T-helper 2 cell treated with Interferon-gamma antibody and Interleukin-4, amounts not matched to agents 5 μg/mL and 100 μg/mL, for 36 hours (primary cell): ENCODE results near the gene KCNK1.

ENCODE experiments used
- DNase-seq: peaks from one replicate; pipeline ENCODE4 v3.0.0; 2021; ENCODE audit warnings: low spot score
- H3K27ac Mint-ChIP-seq: one replicate; pipeline ENCODE4 v1.8.0; 2021; ENCODE audit warnings: mild to moderate bottlenecking, mixed read lengths
- H3K27me3 Mint-ChIP-seq: one replicate; pipeline ENCODE4 v1.8.0; 2021; ENCODE audit warnings: low read depth, mixed read lengths
- H3K36me3 Mint-ChIP-seq: one replicate; pipeline ENCODE4 v1.8.0; 2021; ENCODE audit warnings: low read depth, mixed read lengths
- H3K4me1 Mint-ChIP-seq: one replicate; pipeline ENCODE4 v1.8.0; 2021; ENCODE audit warnings: low read depth, mixed read lengths
- H3K4me3 Mint-ChIP-seq: one replicate; pipeline ENCODE4 v1.8.0; 2022; ENCODE audit warnings: mild to moderate bottlenecking, moderate library complexity, mixed read lengths
- H3K9me3 Mint-ChIP-seq: one replicate; pipeline ENCODE4 v1.8.0; 2021; ENCODE audit warnings: mixed read lengths

Gene KCNK1

DNA sequence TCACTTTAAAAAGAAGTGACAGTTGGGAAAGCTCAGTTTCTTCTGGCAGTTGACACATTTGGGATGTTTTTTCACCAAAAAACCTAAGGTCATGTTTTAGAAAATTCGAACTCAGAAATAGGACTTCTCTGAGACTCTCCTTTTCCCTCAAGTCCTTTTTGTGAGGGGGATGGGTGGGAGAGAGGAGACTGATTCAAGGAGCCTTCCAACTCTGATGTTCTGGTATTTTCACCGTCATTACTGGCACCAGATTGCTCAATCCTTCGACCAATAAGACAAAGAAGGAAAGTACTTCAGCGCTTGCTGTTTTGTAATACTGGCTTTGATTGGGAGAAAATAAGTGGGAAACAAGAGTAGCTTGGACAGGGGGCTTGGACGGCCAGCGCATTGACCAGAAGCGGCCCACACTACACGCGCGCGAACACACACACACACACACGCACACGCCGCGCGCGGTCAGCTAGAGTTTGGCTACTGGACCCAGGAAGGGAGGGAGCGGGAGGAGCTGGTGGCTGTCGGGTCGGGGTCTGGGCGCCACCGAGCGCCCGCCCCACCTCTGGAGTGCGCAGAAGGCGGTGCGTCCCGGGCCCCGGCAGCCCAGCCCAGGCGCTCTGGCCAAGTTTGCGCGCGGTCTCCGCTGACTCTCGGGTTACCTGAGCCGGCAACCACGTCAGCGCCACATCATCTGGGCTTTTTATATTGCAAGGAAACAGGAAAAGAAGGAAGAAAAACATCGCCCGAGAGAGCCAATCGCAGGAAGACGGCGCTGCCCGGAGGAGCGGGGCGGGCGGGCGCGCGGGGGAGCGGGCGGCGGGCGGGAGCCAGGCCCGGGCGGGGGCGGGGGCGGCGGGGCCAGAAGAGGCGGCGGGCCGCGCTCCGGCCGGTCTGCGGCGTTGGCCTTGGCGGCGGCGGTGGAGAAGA, at the start of gene KCNK1:
KCNK1 (plus strand) TSS at position 855 of the 921 bp plus-strand sequence; CDS start at position 921, 66 bp downstream.
- Mint-ChIP-seq H3K36me3 (peaks cover 12% of the 10 kb centered on the region), H3K4me3 (peak within 1 kb of the TSS; percentile 86), H3K9me3 (no peaks in the 10 kb centered on the region)

DNA sequence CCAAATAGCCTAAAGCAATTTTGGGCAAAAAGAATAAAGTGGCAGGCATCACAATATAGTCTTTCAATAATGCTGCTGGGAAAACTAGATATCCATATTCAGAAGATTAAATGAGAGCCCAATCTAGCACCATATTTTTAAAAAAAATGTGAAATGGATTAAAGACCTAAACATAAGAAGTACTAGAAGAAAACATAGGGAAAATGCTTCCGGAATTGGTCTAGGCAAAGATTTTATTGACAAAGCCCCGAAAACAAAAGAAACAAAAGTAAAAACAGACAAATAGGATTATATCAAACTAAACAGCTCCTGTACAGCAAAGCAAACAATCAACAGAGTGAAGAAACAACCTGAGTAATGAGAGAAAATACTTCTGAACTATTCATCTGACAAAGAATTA, 48.6 kb upstream of the KCNK1 start:
- Mint-ChIP-seq H3K36me3 (no peaks in the 10 kb centered on the region), H3K4me3 (no peak overlapping the region), H3K27me3 (peaks cover 21% of the 10 kb centered on the region), H3K9me3 (peaks cover 29% of the 10 kb centered on the region), H3K27ac (no peak overlapping the region), H3K4me1 (no peaks in the 10 kb centered on the region)
- DNase-seq, result no peak

More for the DNA sequence above, at the start of gene KCNK1:
- no peak for DNase-seq
- peaks cover 66% of the 10 kb centered on the region for H3K27me3 Mint-ChIP-seq
- peak within 1 kb of the TSS; percentile 84 for H3K27ac Mint-ChIP-seq
- H3K4me1 Mint-ChIP-seq, result peaks cover 22% of the 10 kb centered on the region

DNA sequence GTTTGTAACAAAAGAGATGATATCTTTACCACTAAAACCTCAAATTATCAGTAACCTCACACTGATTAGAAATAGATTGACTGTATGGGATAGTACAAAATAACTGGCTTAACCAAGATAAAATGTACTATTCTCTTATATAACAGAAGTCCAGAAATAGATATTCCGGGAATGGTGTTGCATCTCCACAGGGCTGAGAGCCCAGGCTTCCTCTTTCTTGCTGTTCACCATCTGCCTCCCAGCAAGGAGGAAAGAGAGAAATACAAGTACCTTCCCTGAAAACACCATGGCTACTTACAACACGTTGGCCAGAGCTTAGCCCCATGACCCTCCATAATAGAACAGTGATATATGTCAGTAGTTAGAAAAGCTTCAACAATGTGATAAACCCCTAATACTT, 47.0 kb upstream of the KCNK1 start:
- Mint-ChIP-seq H3K4me1 (no peaks in the 10 kb centered on the region), H3K4me3 (no peak overlapping the region), H3K27ac (no peak overlapping the region), H3K36me3 (no peaks in the 10 kb centered on the region), H3K9me3 (peaks cover 20% of the 10 kb centered on the region), H3K27me3 (peaks cover 21% of the 10 kb centered on the region)
- no peak for DNase-seq

DNA sequence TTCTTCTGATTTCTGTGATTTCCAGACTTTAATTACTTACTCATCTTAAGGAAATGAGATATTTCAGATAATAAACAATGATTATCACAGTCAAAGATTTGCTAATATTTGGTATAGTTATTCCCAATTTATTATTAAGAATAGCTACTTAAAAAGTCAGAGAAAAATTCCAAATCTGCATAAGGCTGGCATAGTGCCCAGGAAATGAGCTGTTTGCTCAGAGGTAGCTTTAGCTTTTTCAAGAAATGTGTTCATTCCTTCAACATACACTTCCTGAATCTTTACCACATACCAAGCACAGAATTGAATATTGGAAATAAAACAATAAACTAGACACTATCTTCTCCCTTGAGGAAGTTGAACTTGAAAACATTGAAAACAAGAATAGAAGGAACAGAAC, 44.3 kb upstream of the KCNK1 start:
- Mint-ChIP-seq H3K9me3 (peaks cover 6% of the 10 kb centered on the region), H3K4me3 (no peak overlapping the region), H3K4me1 (no peaks in the 10 kb centered on the region), H3K27ac (no peak overlapping the region), H3K27me3 (peaks cover 22% of the 10 kb centered on the region), H3K36me3 (no peaks in the 10 kb centered on the region)
- no peak for DNase-seq

DNA sequence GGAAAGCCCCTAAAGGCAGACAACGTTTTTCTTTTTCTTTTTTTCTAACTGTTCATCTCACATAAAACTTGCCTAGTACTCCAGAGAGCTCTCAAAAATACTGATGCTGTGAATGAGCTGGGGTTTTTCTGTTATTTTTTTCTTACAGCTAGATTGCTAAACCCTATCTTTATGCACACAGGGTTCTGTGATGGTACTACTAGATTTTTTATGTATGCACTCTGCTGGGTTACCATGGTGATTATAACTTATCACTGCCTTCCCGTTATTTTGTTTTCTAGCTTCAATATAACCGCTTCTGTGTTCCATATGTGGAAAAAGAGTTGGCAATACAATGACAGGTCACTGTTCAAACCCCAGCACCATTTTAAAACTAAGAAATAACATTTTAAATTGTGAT, 43.7 kb upstream of the KCNK1 start:
- Mint-ChIP-seq H3K4me3 (no peak overlapping the region), H3K9me3 (peaks cover 3% of the 10 kb centered on the region), H3K4me1 (no peaks in the 10 kb centered on the region), H3K27me3 (peaks cover 21% of the 10 kb centered on the region), H3K36me3 (no peaks in the 10 kb centered on the region), H3K27ac (no peak overlapping the region)
- no peak for DNase-seq

DNA sequence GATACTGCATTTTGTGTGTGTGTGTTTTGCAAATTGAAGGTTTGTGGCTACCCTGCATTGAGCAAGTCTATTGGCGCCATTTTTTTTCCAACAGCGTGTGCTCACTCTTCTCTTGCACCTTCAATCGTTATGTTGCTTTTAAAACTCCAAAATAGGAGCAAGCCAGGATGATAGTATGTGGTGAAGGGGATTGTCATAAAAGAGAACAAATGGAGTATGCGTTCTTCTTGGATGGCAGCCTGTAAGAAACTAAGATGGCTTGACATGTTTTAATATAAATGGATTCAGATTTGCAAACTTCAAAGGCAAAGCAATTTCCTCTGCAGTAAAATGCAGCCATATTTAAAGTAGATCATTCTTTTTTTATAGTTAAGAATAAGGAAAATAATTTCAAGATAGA, 43.2 kb upstream of the KCNK1 start:
- no peak for DNase-seq
- no peaks in the 10 kb centered on the region for H3K4me1 Mint-ChIP-seq
- H3K9me3 Mint-ChIP-seq, result no peaks in the 10 kb centered on the region
- H3K36me3 Mint-ChIP-seq, result no peaks in the 10 kb centered on the region
- no peak overlapping the region for H3K4me3 Mint-ChIP-seq
- peaks cover 21% of the 10 kb centered on the region for H3K27me3 Mint-ChIP-seq
- H3K27ac Mint-ChIP-seq, result no peak overlapping the region

DNA sequence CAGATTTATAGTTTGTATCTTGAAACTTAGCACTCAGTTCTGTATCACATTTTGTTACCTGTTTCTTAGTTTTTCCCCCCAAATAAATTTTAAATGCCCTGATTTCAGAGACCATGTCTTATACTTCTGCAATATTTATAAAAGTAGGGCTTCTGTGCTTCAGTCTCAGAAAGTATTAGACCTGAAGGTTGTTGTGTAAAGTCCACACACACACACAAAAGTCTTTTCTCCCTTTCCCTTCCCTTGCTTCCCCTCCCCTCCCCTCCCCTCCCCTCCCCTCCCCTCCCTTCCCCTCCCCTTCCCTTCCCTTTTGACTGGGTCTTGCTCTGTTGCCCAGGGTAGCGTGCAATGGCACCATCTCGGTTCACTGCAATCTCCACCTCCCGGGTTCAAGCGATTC, 41.0 kb upstream of the KCNK1 start:
- Mint-ChIP-seq H3K27ac (no peak overlapping the region), H3K27me3 (peaks cover 25% of the 10 kb centered on the region), H3K4me1 (no peaks in the 10 kb centered on the region), H3K36me3 (no peaks in the 10 kb centered on the region), H3K9me3 (no peaks in the 10 kb centered on the region), H3K4me3 (no peak overlapping the region)
- DNase-seq, result no peak

DNA sequence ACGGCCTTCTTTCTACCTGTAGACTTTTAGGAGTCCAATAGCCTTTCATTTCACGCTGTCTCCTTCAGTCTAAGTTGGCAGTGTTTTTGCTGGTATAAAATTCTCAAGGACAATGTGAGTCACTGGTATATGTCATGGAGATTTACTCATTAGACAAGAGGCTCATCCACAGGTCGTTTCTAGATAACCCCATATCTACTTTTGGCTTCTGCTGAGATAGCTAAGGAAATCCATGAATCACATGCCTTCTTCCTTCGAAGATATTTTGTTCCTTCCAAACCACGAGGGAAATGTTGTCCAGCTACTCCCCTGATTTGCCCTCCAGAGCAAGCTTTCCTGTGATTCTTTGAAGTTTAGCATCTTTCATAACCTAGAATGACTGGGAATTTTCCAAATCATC, 38.5 kb upstream of the KCNK1 start:
- Mint-ChIP-seq H3K36me3 (no peaks in the 10 kb centered on the region), H3K27me3 (peaks cover 35% of the 10 kb centered on the region), H3K4me3 (no peak overlapping the region), H3K9me3 (peaks cover 6% of the 10 kb centered on the region), H3K27ac (no peak overlapping the region), H3K4me1 (no peaks in the 10 kb centered on the region)
- no peak for DNase-seq

DNA sequence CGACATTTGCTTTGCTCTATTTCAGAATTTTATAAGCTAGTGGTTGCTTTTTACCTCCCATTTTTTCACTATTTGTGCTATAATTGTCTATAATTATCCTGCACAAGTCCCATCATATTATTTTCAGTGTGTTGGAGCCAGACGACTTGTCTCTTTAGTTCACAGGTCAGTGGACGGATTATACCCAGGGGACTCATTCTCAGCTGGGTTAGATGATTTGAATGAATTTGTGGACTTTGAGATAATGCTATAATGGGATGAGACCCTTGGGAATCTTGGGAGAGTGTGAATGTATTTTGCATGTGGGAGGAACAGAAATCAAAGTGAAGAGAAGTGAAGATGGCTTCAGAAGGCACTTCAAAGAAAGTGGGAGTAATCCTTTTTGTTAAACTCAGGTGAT, 31.5 kb upstream of the KCNK1 start:
- DNase-seq, result no peak
- Mint-ChIP-seq H3K36me3 (no peaks in the 10 kb centered on the region), H3K27ac (no peak overlapping the region), H3K4me1 (peaks cover 9% of the 10 kb centered on the region), H3K9me3 (peaks cover 6% of the 10 kb centered on the region), H3K27me3 (peaks cover 19% of the 10 kb centered on the region), H3K4me3 (no peak overlapping the region)

DNA sequence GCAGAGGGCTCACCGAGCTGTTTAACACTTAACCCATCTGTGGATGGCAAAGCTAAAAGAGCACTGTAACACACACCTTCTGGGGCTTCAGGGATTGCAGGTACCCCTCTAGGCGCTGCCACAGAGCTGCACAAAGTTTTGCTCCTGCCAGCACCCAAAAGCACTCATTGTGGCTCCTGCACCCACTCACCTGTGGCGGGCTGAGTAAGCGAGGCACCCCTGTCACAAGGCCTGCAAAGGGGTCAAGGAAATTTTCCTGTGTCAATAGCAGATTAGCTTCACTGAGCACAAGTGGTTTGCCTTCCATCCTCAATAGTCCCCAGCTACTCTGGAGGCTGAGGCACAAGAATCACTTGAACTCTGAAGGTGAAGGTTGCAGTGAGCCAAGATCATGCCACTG, 29.5 kb upstream of the KCNK1 start:
- Mint-ChIP-seq H3K4me3 (no peak overlapping the region), H3K9me3 (peaks cover 3% of the 10 kb centered on the region), H3K36me3 (no peaks in the 10 kb centered on the region), H3K27ac (no peak overlapping the region), H3K4me1 (peaks cover 15% of the 10 kb centered on the region), H3K27me3 (peaks cover 22% of the 10 kb centered on the region)
- DNase-seq, result no peak

DNA sequence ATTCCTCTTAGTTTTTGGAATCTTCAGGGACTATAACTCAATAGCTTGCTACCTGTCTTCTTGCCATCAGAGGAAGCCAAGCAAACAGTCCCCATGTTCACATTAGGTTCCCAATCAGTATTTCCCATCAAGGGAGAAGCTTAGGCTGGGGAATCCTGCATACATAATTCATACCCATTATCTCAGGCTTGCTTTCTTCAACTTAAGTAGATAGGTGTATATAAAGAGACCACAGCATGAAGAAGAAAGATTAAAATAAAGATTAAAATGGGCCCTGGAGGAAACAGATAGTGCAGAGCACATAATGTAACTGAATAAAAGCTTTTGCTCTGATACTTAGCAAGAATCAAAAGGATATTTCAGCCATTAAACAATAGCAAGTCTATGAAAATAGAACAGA, 29.0 kb upstream of the KCNK1 start:
- no peak overlapping the region for H3K27ac Mint-ChIP-seq
- H3K9me3 Mint-ChIP-seq, result no peaks in the 10 kb centered on the region
- H3K4me1 Mint-ChIP-seq, result peaks cover 15% of the 10 kb centered on the region
- H3K4me3 Mint-ChIP-seq, result no peak overlapping the region
- no peaks in the 10 kb centered on the region for H3K36me3 Mint-ChIP-seq
- peaks cover 19% of the 10 kb centered on the region for H3K27me3 Mint-ChIP-seq
- no peak for DNase-seq

DNA sequence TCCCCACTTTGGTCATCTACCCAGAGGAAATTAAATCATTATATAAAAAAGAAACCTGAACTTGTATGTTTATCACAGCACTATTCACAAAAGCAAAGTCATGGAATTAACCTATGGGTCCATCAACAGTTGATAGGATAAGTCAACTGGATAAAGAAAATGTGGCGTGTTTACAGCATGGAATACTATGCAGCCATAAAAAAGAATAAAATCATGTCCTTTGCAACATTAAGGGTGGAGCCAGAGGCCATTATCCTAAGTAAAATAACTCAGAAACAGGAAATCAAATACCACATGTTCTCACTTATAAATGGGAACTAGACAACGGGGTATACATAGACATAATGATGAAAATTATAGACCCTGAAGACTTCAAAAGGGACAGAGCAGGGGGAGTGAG, 27.6 kb upstream of the KCNK1 start:
- Mint-ChIP-seq H3K4me3 (no peak overlapping the region), H3K27me3 (peaks cover 11% of the 10 kb centered on the region)

DNA sequence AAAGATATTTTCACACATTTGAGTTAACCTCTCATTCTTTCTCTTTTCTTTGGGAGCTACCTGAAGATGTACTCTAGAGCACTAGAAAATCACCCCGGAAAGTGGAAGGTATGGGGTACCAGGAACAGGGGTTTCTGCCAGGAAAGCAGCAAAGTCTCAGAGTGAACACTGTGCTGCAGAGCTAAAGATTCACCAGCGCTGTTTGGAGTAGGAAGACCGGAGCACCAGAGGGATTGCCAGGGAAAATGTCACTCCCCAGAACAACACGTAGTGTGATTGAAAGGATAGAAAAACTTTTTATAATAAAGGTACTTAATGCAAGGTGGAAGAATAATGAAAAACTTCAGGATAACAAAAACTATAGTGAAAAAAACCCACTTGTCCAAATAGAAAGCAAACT, 26.7 kb upstream of the KCNK1 start:
- Mint-ChIP-seq H3K27ac (no peak overlapping the region), H3K4me1 (peaks cover 10% of the 10 kb centered on the region), H3K36me3 (no peaks in the 10 kb centered on the region), H3K9me3 (no peaks in the 10 kb centered on the region), H3K27me3 (peaks cover 19% of the 10 kb centered on the region), H3K4me3 (no peak overlapping the region)
- no peak for DNase-seq

More for the DNA sequence above, 27.6 kb upstream of the KCNK1 start:
- Mint-ChIP-seq H3K27ac (no peak overlapping the region), H3K4me1 (peaks cover 10% of the 10 kb centered on the region), H3K9me3 (no peaks in the 10 kb centered on the region), H3K36me3 (no peaks in the 10 kb centered on the region)
- no peak for DNase-seq

DNA sequence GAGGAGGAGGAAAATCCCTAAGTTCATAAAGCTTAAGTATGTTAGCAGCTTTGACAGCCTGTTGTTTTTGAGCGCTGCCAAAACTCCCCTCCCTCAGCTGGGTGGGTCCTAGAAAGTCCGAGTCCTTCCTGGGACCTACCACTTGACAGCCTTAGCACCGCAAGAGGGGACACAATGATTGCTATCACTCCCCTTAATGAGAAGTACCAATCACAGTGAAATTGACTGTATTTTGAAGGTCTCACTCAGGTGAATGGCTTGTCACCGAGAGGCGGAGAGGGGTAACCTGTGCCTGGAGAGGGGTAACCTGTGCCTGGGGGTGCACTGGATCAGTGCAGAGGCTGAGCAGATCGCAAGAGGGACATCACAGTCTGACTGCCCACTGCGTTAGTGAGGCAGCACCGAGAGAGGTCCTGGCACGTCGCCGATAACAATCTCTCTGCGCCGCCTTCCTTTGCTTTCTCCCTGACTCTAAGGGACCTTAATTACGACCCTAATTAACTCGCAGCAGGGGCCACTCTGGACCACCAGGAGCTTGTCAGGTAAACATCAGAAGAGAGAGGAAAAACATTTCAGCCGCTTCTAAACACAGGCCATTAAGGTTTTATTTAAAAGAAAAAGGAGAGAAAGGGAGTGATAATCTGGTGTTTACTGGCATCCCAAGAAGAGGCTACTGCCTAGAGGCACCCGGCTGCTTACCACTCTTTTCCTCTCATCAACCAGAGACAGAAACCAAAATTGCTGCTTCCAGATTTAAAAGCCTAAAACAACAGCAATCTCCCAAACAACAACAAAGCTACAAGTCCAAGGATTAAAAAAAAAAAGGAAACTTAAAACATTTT, 25.7 kb upstream of the KCNK1 start:
- Mint-ChIP-seq H3K27ac (no peak overlapping the region), H3K36me3 (no peaks in the 10 kb centered on the region), H3K9me3 (no peaks in the 10 kb centered on the region), H3K27me3 (peaks cover 18% of the 10 kb centered on the region), H3K4me1 (peaks cover 10% of the 10 kb centered on the region), H3K4me3 (peak overlapping the region; percentile 40)
- DNase-seq, result no peak
